HK-2 (cell line): ENCODE data around the gene OAS2.

Experiments
- DNase-seq: peaks from one replicate; pipeline ENCODE4 v3.0.0-alpha.2; 2018; ENCODE audit not compliant: unreplicated experiment

Gene OAS2

DNA sequence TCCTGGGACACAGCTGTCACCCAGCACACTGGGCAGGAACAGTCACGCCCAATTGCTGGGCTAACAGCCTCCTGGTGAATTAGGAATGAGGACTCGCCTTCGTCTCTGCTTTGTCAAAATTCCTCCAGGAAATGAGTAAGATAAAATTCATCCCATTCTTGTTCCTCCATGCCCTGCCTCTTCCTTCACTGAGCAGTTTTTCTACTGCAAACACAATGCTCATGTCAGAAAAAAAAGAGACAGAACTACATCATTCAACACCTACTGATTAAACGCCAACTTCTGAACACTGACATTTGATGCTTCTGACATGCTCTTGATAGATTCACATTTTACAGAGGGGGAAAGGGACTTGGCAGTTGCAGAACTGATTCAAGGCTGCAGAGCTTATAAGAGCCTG lies 40.7 kb downstream of the OAS2 start:
- DNase-seq: no peak

GRCh38 chr12:113021500-113021899 lies 43.2 kb downstream of the OAS2 start:
- no peak for DNase-seq

DNA sequence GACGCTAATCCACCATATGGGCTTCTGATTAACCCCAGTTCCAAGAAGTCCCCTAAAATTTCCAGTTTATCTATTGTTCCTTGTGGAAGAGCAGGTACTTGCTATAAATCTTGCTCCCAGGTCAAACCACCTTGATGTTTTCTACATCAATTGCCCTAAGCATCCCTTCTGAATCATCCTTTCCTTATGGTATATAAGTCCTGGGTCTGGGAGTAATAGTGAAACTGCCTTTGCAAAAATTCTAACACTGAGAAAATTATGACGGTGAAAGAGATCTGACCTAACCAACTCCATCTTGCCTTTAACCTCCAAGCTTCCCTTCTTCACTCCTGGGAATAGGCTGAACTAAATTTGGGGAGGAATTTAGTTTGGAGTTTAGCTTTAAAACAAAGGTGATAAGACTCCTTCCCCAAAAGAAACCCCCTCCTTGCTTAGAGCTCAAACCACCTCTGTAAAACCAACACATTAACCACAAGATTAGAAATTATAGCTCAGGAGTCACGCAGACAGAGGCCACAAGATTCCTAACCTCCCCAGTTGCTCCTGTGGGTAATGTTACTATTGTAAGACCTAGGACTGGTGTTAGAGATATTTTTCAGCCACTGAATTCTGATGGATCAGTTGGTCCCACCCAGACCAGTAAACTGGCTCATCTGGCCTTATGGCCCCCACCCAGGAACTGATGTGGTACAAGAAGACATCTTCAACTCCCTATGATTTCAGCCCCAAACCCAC lies 44.4 kb downstream of the OAS2 start:
- no peak for DNase-seq

DNA sequence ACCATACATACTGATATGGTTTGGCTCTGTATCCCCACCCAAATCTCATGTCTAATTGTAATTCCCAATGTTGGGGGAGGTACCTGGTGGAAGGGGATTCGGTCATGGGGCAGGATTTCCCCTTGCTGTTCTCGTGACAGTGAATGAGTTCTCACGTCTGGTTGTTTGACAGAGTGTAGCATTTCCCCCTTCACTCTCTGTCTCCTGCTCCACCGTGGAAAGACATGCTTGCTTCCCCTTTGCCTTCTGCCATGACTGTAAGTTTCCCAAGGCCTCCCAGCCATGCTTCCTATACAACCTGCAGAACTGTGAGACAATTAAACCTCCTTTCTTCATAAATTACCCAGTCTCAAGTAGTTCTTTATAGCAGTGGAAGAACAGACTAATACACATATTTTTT lies 49.4 kb downstream of the OAS2 start:
- no peak for DNase-seq

- peak; percentile 42 for DNase-seq
These were observed 52.7 kb downstream of the OAS2 start for GRCh38 chr12:113030875-113031525.

DNA sequence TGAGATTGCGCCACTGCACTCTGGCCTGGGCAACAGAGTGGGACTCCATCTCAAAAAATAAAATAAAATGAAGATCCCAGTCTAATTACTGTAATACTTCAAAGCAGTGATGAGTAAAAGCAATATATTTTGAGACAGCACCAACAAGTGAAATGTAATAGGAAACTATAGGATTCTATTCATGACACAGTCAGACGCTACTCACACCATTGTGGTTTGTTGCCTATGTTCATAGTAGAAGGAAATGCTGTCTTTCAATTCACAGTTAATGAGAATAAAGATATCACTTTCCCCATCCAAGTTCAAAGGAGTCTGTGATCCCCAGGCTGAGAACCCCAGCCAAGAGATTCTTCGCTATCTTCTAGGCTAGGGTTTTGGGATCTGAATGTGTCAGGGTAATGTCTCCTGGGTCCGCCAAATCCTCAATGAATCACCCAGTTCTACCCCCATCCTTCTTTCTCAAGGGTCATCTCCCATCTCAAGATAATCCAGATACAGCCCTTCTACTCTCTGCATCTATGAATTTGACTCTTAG lies 61.7 kb downstream of the OAS2 start:
- DNase-seq: no peak

DNA sequence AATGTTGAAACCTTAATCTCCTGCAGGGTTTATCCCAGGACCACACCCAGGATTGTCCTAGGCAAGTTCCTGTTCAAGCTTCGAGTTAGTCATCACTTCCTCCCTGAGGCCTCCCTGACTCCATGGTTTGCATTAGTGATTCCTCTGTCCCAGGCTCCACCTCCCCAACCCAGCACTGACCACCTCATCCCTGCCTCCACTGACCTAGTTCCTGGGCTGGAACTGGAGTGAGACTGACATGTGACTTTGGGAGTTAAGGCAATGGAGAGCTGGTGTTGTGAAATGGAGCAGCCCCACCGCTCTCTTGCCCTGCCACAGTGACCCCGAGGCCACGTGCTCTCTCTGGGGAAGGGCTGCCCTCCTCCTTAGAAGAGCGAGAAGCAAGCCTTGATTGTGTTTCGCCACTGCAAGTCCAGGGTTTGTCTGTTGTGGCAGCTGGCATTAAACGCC lies 62.4 kb downstream of the OAS2 start:
- DNase-seq: peak; percentile 75

GRCh38 chr12:113041560-113041959 lies 63.2 kb downstream of the OAS2 start:
- no peak for DNase-seq

DNA sequence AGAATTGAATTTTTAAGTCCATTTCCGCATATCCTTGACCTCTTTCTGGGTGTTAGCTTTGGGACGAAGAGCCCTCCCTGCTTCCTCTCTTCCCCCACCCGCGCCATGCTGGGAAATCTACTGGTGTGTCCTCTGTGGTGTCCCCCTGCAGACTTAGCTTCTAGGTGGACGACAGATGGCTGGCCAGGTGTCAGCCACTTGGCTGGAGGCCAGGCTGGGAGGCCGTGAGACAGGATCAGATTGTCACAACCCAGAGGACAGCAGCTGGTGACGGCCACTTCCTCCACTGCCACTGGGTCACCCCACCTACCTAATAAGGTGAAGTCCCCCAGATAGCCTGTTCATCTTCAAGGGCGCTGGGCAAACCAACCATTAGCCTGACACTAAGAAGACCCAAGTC lies 64.9 kb downstream of the OAS2 start:
- no peak for DNase-seq

DNA sequence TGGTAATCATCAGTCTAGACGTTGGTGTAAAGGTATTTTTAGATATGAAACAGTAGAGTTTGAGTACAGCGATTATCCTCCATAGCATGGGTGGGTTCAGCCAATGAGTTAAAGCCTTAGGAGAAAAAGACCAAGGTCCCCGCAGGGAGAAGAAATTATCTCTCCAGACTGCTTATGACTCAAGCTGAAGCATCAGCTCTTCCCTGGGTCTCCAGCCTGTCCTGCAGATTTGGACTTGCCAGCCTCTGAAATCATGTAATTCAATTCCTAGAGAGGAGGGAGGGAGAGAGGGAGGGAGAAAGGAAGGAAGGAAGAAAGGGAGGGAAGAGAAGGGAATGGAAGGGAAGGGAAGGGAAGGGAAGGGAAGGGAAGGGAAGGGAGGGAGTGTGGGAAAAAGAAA lies 66.2 kb downstream of the OAS2 start:
- DNase-seq: no peak

DNA sequence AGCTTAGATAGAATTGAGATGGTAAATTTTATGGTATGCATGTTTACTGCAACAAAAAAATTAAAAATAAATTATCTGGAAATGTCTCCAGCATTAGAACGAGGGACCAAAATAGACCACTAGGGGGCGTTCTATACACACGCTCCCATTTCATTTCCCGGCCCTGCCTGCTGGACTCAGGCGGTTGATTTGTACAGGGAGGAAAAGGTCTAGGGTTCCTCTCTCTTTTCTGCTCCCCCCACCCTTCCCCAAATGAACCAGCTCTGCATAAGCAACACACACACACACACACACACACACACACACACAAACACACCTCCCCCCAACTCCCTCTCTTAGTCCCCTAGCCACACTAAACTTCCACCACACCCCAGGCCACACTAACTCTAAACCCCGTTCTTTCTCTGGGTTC lies 70.4 kb downstream of the OAS2 start:
- peak; percentile 59 for DNase-seq

DNA sequence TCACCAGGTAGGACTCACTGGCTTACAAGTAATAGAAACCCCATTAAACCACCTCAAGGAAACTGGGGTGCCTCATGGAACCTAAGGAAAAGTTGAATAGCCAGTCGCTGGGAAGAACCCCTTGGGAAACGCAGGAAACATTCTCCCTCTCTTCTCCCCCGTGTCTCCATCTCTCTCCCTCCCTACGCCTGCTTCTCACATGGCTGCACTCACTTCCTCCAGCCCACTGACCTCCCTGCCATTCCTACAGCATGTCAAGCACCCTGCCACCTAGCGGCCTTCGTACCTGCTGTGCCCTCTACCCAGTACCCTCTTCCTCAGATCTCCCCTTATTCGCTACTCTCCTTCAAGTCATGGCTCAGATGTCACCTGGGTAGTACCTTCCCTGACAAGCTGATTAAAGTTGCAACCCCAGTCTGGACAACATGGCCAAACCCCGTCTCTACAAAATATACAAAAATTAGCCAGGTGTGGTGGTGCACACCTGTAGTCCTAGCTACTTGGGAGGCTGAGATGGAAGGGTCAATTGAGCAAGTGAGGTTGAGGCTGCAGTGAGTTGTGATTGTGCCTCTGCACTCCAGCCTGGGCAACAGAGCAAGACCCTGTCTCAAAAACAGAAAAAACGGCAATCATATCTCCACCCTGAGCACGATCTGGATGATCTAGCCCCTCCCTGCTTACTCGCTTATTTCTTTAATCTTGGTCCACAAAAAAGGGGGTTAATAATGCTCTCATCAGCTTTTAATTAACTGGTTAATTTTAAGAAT lies 71.8 kb downstream of the OAS2 start:
- peak; percentile 70 for DNase-seq

GRCh38 chr12:113050795-113051194 lies 72.5 kb downstream of the OAS2 start:
- no peak for DNase-seq

DNA sequence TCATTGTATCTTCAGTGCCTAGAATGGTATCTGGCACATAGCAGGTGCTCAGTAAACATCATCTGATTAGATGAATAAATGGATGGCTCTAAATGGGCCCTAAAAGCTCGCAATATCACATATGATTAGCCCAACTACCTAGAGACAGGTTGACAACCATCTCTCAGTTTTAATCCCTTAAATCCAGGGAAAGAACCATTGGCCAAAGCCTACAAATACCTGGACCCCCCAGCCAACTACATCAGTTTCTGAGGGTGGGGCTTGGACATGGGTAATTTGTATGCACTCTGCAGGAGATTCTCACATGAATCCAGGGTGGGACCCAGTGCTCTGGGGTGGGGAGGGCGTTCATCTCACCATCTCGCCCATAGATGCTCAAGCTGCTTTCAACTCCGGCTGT lies 73.4 kb downstream of the OAS2 start:
- no peak for DNase-seq

GRCh38 chr12:113052326-113052725 lies 74.0 kb downstream of the OAS2 start:
- no peak for DNase-seq

DNA sequence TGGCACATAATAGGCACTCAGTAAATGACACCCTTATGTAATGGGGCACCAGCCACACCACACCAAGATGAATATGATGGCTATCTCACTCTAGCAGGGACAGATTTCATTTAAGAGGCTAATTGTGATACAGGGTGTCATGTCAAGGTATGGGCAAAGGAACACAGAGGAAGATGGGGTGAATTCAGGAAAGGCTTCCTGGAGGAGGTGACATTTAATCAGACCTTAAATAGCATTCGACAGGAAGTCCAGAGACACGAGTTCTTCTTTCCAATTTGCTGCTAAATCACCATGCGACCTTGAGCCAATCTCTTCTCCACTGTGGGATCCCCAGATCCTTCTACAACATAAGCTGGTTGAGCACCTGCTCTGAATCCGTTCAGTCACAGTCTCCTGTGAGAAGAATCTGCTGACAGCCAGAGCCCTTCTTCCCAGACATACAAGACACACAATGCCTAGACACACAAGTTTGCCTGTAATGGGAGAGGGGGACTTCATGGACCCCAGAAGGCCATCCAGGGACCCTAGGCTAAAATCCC lies 76.7 kb downstream of the OAS2 start:
- no peak for DNase-seq

GRCh38 chr12:113055594-113056380 lies 77.5 kb downstream of the OAS2 start:
- DNase-seq: no peak

GRCh38 chr12:113056381-113056630 lies 78.0 kb downstream of the OAS2 start:
- no peak for DNase-seq

- DNase-seq: no peak
These were observed 78.5 kb downstream of the OAS2 start, which contains the start of gene DTX1 for GRCh38 chr12:113056631-113057488. TSS of gene DTX1 (plus strand) at chr12:113056730. CDS start at chr12:113058193, 1,463 bp downstream.
